Bronchial smooth muscle cell (primary cell): ENCODE results near the gene SPTSSB. TPM values are rescaled to one million over a fixed set of nuclear protein-coding genes. Genes with fewer than 3 reads are reported as not detected.

Source experiments
- total RNA-seq: library from RNA; depleted of rRNA; stranded (reverse); fragments of >200 nt; gene quantifications from 2 replicates; pipeline ENCODE4 v1.2.1, GENCODE V29; 2014

SPTSSB gene
- under 0.01 and 0.09 TPM in 2 replicates for total RNA-seq

GRCh38 chr3:161371441-161372320 is at the start of gene SPTSSB:
SPTSSB (minus strand) TSS chr3:161371517; CDS start chr3:161346323, 25,194 bp downstream.

Other genes with a start within 250 kb of the SPTSSB start
- gene NMD3, start 150.2 kb downstream of the SPTSSB start, total RNA-seq = 59.9 and 95.5 TPM in 2 replicates
- not detected in 2 replicates for gene OTOL1, start 125.3 kb upstream of the SPTSSB start, total RNA-seq